AG08396 (cell line): ENCODE data around the gene SUSD1.
"Not testable (repeated sequence)": the region's sequence is repeated elsewhere in the genome, so short reads cannot be mapped to it uniquely, and the experiment has no call there.

ENCODE experiments used
- DNase-seq: peaks from one replicate; pipeline ENCODE4 v3.0.0; 2012; ENCODE audit warnings: low spot score, mixed read lengths

The SUSD1 gene

GRCh38 chr9:112129246-112129645 is 45.9 kb downstream of the SUSD1 start:
- DNase-seq: no peak

DNA sequence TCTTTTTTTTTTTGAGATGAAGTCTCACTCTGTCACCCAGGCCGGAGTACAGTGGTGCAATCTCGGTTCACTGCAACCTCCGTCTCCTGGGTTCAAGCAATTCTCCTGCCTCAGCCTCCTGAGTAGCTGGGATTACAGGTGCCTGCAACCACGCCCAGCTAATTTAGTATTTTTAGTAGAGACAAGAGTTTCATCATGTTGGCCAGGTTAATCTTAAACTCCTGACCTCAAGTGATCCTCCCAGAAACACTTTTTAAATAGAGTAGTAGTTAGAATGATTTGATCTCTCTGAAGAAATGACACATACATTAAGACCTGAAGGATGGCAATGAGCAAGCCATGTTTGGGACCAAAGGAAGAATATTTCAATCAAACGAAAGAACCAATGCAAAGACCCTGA is 46.7 kb downstream of the SUSD1 start:
- DNase-seq: not testable (repeated sequence)

DNA sequence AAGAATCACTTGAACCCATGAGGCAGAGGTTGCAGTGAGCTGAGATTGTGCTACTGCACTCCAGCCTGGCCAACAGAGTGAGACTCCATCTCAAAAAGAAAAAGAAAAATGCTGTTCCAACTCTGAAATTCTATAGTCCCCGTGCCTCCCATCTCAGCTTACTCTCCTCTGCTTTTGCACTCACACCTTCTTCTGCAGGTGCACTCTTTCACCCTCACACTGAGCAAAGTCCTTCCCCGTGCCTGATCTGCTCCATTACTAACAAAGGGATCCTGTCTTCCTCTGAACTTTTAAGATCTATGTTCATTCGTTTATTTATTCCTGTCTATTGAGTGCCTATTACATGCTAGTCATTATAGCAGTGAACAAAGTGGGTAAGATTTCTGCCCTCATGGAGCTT is 47.8 kb downstream of the SUSD1 start:
- no peak for DNase-seq

DNA sequence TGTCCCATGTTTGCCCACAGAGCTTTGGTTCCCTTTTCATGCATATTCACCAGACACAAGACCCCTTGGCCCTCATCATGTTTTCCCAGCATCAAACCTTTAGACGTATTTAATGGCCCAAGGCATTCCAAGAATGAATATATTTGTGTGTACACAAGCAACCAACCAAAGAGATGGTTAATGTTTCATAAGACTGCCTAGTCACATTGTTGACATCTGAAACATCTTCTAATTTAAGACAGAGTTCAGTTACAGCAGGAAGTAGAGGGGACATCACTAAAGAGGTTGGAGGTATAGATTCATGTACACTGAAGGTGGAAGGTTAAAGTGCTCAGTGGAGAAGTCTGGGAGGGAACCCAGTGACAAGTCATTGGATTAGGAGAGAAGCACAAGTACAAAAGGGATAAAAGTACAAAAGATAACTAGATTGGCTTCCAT is 49.1 kb downstream of the SUSD1 start:
- DNase-seq: peak; percentile 21

- no peak for DNase-seq
Observed at GRCh38 chr9:112124156-112124555, 50.9 kb downstream of the SUSD1 start.

- DNase-seq: no peak
Observed at GRCh38 chr9:112121633-112122032, 53.5 kb downstream of the SUSD1 start.

GRCh38 chr9:112120439-112120925 is 54.6 kb downstream of the SUSD1 start:
- DNase-seq: no peak

DNA sequence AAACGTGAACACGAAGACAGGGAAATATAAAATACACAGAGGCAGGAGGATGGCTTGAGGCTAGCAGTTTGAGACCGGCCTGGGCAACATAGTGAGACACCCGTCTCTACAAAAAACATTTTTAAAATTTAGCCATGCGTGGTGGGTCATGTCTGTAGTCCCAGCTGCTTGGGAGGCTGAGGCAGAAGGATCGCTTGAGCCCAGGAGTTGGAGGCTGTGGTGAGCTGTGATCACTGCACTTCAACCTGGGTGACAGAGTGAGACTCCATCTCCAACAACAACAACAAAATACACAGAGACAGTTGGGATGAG is 55.1 kb downstream of the SUSD1 start:
- DNase-seq: no peak

DNA sequence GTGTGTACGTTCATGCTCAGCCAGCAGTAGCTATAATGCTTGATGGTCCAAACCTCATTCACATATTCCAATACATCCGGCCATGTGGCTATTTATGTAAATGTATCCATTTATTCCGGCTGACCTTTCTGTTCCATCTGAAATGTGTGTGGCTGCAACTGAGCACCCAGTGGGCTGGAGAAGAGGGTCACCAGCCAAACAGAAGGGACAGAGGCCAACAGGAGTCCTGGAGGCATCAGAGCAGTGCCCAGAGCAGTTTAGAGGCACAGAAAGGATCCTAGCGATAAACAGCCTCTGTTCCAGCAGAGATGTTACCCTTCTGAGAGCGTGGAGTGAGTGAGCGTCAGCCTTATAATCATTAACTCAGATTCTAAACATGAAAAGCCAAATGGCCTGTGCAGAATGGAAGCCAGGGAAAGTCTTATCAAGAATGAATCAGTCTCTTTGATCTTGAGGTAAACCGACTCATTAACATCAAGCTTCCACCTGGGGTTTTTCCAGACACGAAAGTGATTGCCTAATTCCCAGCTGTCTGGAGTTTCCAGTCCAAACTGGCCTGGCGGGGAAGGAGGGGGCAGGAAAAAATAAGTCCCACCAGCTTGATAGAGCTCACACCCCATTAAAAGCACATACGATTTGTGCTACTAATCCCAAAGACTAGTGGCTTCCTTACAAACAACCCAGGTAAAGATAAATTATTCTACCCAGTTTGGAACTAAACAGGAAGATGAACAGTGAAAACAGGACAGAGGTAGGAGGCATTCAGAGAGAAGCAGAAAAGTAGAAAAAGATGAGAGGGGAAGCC is 55.7 kb downstream of the SUSD1 start:
- no peak for DNase-seq

GRCh38 chr9:112118009-112118408 is 57.1 kb downstream of the SUSD1 start:
- no peak for DNase-seq

DNA sequence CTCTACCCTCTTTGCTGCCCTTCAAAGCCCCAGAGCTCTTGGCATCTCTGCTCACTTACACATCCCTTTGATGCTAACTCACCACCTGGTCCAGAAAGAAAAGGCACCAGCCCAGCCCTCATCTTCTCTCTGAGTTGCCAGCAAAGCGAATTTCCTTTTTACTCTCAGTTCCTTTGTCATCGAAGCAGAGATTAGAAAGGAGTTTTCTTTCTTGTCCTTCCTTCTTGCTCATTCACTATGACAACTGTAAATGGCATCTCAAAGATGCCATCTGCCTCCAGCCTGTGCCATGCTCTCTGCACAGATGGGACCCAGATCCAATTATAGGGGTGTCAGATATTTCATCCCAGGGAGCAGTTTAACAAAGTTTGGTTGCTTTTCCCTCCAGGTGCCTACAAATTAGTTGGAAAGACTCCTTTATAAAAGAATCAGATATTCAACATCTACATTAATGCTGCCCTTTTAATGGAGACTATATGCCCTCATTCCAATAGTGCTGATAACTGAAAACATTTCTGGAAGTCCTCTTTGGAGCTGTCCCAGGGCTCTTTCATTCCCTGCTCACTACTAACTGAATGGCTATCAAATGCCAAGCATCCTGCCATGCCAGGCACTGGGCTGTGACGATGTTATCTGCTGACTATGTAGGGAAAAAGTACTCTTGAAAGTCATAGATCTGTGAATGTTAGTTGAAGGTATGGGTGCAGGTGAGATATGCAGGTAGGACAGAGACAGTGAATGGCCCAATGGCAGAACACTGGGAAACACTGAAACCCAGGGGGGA is 58.9 kb downstream of the SUSD1 start:
- DNase-seq: no peak

- no peak for DNase-seq
Observed at GRCh38 chr9:112115109-112115508, 60.0 kb downstream of the SUSD1 start.

- no peak for DNase-seq
Observed at GRCh38 chr9:112112941-112113681, 62.0 kb downstream of the SUSD1 start.

DNA sequence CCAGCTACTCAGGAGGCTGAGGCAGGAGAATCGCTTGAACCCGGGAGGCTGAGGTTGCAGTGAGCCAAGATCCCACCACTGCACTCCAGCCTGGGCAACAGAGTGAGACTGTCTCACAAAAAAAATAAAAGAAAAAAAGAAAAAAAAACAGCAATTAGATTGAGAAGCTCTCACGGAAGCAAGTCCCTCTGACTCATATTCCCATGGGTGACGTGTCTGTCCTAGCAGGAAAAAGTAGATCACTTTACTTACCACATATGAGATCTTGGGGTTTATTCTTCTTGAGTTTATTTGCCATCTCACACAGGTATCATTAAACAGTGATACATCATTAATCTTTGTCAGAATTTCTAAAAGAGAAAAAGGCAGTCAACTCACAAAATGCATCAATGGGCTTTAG is 62.6 kb downstream of the SUSD1 start:
- peak; percentile 32 for DNase-seq

DNA sequence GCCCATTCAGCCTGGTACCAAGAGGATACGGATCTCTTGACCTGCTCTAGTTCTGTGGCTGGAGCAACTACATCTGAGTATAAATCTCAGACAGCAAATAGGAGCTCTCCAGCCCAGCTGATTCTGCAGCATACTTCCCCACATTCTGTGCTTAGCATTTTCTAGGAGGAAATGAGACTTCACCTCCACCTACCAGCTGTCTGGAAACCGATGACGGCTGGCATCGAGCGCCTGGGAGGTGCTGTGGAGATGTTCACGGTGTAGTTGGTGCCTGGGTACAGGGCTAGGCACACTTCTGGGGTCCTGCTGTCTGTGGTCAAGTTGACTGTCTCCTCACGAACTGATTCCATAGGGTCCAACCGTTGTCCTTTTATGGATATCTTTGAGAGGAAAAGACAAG is 63.6 kb downstream of the SUSD1 start:
- DNase-seq: no peak

DNA sequence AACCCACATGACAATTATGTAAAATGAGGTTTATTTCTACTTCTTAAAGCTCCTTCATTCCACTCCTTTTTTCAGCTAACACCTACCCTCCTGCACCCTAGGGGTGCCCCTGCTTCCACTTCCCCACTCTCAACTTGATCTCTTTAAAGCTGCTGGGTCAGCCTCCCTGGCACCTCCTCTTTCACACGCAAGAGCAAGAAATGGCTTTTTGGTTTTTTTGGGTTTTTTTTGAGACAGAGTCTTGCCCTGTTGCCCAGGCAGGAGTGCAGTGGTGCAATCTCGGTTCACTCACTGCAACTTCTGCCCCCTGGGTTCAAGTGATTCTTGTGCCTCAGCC is 64.4 kb downstream of the SUSD1 start:
- DNase-seq: no peak

- no peak for DNase-seq
Observed at GRCh38 chr9:112110094-112110776, 64.9 kb downstream of the SUSD1 start.

GRCh38 chr9:112104901-112105300 is 70.2 kb downstream of the SUSD1 start:
- no peak for DNase-seq

DNA sequence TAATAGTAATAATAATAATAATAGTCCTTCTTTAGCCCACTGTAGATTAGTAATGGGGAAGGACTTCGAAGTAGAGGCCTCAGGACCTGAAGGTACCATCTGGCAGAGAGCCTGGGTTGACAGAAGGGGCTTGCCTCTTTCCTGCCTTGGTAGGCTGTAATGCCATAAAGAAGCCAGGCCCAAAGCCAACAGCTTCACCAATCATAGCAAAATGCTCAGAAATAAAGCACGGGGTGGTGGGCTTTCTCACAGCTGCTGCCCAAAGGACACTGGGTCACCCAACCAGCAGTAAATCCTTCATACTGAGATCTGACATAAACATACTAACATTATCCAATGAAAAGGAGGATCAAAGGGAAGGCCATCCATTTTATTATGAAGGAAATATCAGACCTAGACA is 70.7 kb downstream of the SUSD1 start:
- DNase-seq: no peak

- no peak for DNase-seq
Observed at GRCh38 chr9:112103405-112103804, 71.7 kb downstream of the SUSD1 start.

DNA sequence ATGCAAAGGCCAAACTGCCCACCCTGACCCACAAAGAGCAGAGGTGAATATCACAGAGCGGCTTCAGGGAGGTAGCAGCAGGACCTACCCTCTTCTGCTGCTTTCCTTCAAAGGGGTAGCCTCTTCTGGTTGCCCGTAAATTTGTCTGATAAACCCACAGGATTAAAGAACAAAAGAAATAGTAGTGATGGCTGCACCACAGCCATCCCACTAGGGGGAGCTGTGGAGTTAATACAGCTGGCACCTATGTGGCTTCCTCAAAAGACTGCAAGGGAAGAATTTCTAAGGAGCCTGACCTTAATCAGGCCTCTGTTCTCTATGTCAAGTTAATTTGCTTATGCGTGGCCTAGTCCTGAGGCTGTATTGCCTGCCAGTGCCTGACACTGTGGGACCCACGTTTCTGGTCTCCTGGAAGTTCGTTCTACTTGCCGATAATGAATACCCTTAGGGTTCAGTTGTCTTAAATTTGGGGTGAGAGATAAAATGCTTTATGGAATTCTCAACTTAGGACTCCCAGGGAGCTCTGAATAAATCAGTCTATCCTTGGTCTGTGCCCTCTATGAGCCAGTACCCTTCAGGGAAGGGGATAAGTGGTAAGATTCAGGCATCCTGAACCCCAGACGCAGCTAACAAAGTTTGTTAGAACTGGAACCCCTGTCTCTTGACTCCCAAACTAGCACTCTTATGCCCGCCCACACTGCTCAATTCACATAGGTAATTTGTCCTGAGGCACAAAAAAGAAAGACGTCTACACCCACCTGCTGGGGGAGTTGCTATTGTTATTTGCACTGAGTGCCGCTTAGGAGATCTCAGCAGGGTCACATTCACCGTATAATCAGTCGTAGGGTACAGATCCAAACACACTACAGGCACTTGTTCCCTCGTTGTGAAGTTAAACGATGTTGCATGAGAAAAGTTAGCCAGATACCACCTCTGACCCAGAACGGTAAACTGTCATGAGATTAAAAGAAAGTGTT is 77.1 kb downstream of the SUSD1 start:
- peak; percentile 76 for DNase-seq
